Endometrium (tissue), 2 donors: ENCODE measurements around the gene GTPBP6.
"Not testable (repeated sequence)": the region's sequence is repeated elsewhere in the genome, so short reads cannot be mapped to it uniquely, and the experiment has no call there.

Experiments
- FAIRE-seq: peaks from 2 replicates; lab custom pipeline; 2012; peaks lifted over from hg19 to GRCh38; lab: Jason Lieb, UNC
- donor health status: control.
- donor health status: control.

GTPBP6 gene

DNA sequence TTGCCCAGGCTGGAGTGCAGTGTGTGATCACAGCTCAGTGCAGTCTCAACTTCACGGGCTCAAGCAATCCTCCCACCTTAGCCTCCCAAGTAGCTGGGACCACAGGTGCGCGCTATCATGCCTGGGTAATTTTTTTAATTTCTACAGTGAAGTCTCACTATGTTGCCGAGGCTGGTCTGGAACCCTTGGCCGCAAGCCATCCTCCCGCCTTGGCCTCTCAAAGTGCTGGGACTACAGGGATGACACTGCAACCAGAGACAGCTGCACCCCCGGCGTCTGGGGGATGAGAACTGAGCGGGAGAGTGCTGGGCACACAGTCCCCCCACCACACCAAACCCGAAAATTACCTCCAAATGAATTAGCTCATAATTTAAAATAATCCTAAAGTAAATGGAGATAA lies 33.1 kb upstream of the GTPBP6 start:
- FAIRE-seq: no peak

DNA sequence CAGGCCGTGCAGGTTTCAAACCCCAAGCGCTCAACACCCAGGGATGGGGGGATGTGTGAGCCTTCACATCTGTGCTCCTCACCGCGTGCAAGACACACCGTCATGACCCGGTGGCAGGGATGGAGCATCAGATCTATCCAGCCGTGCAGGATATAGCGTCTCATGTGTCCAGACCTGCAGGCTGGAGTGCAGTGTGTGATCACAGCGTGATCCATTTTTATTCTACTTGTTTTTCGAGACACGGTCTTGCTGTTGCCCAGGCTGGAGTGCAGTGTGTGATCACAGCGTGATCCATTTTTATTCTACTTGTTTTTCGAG lies 32.7 kb upstream of the GTPBP6 start:
- FAIRE-seq: not testable (repeated sequence)

DNA sequence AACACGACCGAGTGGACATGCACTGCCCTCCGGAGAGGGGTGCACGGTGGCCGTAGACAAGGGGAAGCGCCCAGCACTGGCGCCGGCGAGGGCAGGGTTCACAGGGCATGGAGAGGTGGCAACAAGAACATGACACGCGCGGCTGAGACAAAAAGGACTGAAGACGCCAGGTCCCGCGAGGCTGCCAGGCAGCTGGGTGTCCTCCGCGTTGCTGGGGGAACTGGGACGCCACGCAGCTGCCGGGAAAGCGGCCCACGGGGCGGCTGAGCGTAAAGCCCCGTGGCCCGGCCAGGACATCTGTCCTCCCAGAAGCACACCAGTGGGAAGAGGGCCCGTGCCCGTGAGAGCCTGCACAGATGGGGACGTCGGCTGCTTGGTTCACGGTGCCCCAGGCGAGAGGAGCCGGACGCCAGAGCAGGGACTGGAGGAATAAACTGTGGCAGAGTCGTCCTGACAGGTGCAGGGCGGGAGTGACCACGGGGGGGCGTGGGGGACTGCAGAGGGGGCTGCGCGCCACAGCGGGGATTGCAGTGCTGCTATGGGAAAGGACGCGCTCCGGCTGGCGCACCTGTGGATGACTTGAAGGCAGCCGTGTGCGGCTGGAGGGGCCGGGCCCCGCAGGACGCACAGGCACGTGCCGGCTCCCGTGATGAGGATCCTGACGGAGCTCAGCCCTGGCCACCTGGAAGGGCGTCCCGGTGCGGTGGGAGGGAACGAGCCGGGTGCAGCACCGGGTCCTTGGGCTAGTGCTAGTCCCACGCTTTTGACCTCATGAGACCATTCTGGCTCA lies 32.1 kb upstream of the GTPBP6 start:
- no peak for FAIRE-seq

DNA sequence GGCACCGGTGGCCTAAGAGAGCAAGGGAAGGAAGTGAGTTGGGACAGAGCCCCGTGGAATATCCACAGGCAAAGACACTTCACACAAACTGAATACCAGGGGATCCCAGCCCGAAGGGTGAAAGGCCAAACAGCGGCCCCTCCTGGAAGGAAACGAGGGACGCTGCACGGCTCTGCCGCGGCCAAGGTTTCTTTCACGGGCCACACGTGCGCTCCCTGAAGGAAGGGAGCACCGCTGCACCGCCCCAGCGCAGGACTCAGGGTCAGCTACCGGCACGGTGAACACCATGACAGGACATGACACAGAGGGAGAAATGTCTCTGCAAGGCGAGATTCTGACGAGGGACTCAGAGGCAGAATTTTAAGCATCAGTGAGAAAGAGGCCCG lies 31.5 kb upstream of the GTPBP6 start:
- no peak for FAIRE-seq

DNA sequence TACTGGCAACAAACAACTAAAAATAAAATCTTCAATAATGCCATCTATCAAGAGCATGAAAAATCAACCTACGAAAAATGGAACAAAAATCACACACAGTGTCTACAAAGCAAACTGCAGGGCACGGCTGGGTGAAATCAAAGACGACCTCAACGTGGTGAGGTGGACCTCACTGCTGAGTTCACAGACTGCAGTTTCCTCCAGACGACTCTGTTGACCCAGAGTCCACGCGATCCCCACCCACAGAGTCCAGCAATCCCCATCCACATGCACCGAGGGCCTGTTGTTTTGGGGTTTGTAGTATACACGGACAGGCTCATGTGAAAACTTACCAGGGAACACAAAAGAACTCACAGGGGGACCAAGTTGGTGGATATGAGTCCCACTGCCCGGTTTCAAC lies 31.1 kb upstream of the GTPBP6 start:
- no peak for FAIRE-seq

DNA sequence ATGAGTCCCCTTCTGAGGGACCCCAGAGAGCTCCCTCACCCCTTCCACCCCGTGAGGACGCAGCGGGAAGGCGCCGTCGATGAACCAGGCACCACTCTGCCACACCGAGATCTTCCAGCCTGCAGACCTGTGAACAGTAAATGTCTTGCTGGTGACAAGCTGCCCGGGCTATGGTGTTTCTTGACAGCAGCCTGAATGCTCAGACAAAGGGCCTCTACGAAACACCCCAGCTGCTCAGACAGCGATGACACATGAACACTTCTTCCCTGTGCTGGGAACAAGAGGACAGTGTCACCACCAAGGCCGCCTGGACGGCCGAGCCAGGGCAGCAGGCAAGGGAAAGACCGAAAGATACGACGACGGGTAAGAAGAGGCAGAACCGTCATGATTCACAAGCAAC lies 30.6 kb upstream of the GTPBP6 start:
- no peak for FAIRE-seq

DNA sequence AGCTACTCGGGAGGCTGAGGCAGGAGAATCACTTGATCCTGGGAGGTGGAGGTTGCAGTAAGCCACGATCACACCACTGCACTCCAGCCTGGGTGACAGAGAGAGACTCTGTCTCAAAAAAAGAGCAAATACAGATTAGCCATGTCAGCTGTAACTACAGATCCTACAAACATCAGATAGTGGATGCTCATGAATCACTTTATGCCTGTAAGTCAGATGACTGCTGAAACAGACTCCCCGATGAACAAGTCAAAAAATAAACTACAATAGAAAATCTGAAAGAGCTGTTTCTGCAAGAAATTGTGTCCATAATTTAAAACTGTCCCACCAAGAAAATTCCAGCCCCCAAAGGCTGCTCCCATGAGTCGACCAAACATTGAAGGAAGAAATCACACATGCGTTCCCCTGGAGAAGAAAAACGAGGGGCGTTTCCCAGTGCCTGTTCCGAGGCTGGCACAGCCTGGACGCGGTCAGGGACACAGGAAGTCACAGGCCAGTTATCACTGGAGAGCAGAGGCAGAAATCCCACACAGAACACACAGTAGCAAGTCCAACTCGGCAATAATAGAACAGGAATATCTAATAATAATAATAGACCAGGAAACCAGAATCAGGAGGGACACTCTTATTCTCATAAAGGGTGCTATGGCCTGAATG lies 30.0 kb upstream of the GTPBP6 start:
- FAIRE-seq: no peak

DNA sequence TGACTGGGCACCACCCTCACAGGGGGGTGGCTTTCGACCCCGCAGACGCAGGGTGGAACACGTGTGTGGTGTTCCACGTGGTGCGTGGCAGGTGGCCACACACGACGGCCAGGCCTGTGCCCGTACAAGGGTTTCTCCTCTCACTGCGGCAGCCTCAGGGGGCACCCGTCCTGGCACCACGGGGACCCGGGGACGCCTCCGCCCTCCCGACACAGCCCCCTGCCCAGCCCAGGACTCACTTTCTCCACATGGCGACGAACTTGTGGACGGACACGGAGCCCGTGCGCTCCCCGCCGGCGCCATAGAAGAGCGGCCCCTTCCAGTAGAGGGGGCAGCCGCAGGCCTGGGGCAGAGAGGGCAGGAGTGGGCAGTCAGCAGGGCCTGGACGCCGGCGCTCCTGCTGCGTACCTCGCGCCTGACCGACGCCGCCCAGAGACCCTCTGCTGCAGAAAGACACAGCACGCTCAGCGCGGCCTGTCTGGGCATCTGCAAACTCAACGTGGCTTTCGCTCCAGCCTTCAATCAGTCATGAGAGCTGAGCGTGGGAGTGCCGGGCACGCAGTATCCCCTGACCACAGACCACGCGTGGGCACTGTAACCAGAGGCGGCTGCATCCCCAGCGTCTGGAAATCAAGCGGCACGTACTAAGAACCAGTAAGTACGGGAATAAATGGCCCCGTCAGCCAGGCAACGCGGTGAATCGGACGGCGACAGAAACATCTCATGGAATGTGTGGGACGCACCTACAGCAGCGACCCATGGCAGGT lies 28.9 kb upstream of the GTPBP6 start:
- FAIRE-seq: no peak

DNA sequence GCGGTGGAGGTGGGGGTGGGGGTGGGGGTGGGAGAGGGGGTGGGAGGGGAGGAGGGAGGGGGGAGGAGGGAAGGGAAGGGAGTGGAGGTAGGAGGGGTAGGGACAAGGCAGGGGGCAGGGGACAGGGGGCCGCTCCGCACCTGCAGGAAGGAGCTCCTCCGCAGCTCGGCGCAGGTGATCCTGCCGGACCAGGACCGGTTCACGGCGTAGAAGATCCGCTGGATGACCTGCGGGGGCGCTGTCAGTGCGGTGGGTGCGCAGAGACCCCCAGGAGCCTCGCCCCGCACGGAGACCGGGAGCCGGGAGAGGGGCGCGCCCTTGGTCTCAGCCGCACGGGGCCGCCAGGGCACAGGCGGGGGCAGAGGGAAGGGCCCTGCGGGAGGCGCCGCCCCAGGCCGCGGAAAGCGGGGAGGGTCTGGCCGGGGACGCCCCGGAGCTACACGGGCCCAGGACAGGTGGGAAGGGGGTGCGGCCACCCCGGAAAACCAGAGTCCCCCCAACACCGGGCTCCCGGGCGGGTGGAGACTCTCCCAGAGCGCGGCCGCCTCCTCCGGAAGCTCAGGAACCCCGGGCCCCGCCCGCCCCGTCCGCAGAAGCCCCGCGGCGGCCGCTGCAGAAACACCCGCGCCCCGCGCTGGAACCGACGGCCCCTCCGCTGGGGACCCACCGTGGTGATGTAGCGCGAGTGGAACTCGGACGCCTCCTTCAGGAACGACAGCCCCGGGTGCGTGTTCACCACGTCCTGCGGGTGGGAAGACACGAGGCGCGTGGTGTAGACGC lies 27.6 kb upstream of the GTPBP6 start:
- FAIRE-seq: no peak

DNA sequence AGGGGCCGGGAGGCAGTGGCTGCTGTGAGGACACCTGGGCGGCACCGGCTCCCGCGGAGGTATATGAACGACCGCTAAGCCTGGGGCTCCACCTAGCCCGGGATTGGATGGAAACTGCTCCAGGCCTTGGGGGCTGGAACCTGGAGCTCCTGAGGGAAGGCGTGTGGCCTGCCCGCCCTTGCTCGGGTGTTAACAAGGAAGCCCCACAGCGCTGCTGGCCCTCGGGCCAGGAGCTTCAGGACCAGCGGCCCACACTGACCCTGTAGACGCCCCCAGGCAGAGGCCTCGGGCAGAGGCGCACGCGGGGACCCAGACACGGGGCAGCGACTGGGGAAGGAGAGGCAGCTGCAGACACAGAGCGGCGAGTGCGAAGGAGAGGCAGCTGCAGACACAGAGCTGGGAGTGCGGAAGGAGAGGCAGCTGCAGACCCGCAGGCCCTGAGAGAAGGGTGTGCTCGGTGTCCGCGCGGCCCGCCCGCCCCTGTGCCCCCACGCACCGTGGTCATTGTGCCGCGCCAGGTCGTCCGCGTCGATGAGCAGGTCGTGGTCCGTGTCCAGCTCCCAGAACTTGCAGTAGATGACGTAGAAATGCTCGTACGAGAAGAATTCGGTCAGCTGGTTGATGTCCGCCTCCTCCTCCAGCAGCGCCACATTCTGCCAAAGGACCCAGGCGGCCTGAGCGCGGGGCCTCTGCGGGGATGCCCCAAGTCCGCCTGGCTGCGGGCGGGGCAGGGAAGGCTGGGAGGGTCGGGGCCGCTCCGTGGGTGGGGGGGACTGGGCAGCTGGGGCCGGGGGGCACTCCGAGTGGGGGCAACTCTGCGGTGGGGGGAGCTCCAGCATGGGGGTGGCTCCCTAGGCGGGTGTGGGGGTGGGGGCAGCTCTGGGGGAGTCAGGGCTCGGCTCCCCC lies 26.7 kb upstream of the GTPBP6 start:
- FAIRE-seq: no peak

DNA sequence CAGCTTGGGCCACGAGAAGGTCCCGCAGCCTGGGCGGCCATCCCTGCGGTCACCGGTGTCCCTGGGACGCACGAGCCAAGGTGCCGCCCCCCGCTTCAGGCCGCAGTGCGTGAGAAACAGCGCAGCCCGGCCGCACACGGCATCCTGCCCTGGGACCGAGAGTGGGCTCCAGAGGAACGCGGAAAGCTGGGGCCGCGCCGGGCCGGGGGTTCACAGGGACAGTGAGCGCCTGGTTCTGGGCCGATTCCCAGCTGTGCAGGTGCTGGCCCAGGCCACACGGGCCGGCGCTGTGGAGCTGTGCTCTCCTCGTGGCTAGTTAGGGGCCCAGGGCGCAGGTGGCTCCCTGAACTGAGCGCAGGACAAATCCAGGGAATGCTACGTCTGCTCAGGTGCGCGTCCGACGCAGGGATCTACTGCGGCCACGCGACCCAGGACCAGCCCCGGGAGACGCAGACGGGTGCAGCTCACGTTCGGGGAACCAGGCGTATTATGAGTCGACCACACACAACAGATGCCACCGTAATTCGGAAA lies 25.8 kb upstream of the GTPBP6 start:
- FAIRE-seq: no peak

DNA sequence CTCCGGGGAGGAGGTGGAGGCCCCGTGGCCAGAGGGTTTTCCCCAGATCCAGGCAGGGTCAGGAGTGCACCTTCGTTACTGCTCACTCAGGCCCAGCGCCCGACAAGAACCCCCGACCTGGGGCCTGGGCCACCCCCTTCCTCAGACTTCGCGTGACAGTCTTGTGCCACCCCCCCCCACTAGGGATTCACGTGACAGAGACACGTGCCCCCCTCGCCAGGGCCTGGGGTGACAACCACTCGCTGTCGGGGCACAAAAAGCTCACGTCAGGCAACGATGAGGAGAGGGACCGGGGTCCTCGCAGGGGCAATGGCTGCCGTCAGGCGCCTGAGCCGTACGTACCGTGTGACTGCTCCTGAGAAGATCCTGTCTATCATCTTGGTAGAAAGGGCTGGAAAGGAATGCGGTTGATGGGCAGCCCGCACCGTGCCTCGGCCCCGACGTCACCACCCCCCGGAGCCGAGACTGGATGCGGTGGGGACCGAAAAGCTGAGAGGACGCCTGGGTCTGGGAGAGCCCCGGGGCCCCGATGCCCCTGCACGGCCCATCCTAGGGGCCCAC lies 23.0 kb upstream of the GTPBP6 start:
- FAIRE-seq: no peak

DNA sequence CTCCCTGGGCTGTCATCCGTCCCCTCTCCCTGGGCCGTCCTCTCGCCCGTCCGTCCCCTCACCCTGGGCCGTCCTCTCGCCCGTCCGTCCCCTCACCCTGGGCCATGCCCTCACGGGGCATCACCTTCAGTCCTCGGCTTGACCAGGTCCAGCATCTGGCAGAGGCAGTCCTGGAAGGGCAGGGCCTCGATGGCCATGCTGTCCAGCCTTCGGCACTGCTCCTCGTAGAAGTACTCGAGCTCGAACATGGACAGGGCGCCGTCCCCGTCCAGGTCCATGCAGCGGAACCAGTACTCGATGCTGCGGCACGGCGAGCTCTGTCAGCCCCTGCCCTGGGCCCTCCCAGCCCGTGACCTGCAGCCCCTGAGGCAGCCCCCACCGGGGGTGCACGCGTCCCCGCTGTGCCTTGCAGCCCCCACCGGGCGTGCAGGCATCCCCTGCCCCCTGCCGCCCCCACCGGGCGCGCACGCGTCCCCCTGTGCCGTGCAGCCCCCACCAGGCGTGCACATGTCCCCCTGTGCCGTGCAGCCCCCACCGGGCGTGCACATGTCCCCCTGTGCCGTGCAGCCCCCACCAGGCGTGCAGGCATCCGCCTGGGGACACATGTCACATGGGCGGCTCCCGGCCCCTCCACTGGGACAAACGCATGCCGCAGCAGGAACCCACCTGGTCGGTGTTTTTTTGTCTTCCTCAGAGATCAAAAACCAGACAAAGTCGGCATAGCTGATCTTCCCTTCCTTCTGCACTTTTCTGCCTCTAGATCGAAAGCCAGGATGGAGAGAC lies 22.2 kb upstream of the GTPBP6 start:
- FAIRE-seq: no peak

DNA sequence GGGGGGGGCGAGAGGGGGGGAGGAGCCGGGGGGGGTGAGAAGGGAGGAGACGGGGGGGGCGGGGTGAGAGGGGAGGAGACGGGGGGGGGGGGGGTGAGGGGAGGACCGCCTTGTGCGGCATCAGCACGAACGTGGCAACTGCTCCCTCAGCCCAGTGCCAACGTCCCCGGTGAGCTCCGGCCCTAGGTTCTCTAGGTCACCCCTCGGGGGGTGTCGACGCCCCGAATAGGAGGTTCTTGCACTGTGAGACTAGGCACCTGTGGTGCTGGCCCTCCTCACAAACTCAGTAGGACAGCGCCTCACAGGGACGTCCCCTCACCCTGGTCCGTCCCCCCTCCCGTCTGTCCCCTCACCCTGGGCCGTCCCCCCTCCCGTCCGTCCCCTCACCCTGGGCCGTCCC lies 21.5 kb upstream of the GTPBP6 start:
- no peak for FAIRE-seq

DNA sequence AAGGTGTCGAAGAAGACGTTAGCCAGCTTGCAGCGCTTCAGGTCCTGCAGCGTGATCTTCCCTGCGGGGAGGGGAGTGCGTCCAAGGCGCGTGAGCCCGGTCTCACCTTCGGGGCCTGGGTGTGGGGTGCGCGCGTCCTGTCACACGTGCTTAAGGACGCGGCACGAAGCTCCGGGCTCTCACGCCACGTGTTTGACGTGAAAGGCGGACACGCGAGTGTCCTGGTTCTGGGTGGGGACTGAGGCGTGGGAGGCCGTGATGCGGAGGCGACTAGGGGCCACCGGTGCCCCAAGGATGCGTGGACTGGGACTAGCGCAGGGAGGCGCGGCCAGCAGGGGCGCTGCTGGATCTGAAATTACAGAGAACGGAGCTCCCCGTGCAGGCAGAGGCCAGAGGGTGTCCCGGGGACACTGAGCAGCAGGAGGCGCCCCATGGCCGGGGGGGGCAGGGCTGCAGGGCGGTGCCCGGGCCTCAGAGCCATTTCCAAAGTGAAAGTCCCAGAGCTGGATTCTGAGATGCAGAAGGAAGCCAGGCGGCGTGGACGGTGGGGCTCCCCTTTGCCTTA lies 20.3 kb upstream of the GTPBP6 start:
- no peak for FAIRE-seq

DNA sequence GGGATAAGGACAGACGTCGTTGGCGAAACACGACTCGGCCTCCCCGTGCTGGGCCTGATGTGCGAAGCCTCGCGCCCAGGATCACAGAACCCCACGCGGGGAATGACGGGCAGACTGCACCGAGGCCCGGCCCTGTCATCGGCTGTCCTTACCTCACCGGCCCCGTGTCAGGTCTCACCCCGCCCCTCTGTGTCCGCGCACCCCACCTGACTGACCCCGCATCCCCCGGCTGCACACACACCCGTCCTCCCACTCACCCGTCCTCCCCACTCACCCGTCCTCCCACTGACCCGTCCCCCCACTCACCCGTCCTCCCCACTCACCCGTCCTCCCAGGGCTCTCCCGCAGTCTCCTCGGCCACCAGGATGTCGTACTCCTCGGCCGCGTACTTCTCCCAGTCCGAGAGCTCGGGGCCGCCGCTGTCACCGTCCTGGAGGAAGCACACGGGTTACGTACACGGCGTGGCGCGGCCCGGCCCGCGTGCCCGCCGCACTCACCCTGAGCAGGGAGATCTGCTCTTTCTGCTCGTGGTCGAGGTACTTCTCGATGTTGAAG lies 19.8 kb upstream of the GTPBP6 start:
- FAIRE-seq: no peak

DNA sequence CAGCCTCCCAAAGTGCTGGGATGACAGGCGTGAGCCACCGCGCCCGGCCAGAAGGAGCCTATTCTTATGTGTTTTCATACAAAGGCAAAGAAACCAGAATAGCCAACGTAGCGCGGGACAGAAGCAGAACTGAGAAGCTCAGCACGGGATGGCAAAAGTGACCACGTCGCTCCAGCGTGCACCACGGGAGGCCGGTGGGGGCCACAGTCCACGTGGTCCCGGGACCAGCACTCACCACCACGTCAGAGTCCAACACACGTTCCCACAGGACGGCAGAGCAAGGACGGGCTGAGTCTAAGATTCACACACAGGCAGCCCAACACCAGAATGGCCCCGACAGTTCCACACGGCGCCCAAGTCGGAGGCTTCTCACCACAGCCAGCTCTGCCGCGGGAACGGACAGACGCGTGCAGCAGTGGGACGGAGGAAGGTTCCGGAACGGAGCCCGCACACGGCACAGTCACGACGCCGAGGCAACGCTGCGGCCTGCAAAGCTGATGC lies 18.8 kb upstream of the GTPBP6 start:
- FAIRE-seq: no peak

DNA sequence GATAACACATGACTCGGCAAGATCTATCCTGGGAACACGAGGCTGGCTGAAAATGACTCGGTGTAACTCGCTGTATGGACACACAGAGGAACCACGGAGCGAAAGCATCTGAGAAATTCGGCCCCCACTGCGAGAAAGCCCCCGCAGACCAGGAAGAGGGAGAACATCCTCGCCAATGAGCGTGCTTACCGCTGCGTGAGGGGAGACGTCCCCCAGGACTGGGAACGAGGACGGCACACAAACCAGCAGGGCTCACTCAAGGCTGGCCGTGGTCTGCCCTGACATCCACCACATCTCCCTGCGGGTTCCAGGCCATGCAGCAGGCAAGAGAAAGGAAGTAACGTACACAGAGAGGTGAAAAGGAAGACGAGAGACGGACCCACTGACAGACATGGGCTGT lies 17.6 kb upstream of the GTPBP6 start:
- FAIRE-seq: no peak

DNA sequence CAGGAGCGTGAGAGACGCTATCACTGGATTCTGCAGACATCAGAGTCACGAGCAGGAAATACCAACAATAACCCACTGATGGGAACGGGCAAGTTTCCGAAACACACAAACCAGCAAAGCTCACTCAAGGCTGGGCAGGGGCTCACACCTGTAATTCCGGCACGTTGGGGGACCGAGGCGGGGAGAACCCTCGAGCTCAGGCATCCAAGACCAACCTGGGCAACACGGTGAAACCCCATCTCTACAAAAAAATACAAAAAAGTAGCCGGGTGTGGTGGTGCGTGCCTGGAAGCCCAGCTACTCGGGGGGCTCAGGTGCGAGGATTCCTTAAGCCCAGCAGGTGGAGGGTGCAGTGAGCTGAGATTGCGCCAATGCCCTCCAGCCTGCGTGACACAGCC lies 17.2 kb upstream of the GTPBP6 start:
- no peak for FAIRE-seq
